GM12878 (cell line): ENCODE data around the gene CP. TPM values are rescaled to one million over a fixed set of nuclear protein-coding genes. Genes with fewer than 3 reads are reported as not detected.

ENCODE experiments used
- ATAC-seq: fragments of 200-7000 bp; cut with Tn5 transposase; 3 replicates; pipeline ENCODE4 v1.9.1; 2020; ENCODE audit warnings: mild to moderate bottlenecking, moderate library complexity
- BruUV-seq: library from RNA; stranded (reverse); fragments of 400-500 nt; replicated peaks from 2 replicates; lab custom pipeline; 2021; lab: Mats Ljungman, UMichigan
- CTCF ChIA-PET: fragments of 300-600 bp; sonication (Branson Sonifier 250); formaldehyde crosslinking; extraction: SDS; loops from one replicate; lab custom pipeline; 2021; ENCODE audit warnings: inconsistent platforms; lab: Yijun Ruan, JAX
- POLR2A ChIA-PET: fragments of 350-600 bp; formaldehyde crosslinking; extraction: SDS; loops from one replicate; lab custom pipeline; 2021; ENCODE audit warnings: inconsistent platforms; lab: Charles Lee
- RAD21 ChIA-PET: fragments of 300-600 bp; sonication (Branson Sonifier 250); formaldehyde crosslinking; loops from one replicate; lab custom pipeline; 2023; ENCODE audit warnings: antibody characterized with exemption; ENCODE audit not compliant: unreplicated experiment; lab: Charles Lee
- SMC1A ChIA-PET: fragments of 300-600 bp; sonication (Branson Sonifier 250); formaldehyde crosslinking; loops from one replicate; lab custom pipeline; 2023; ENCODE audit not compliant: unreplicated experiment, uncharacterized antibody; lab: Charles Lee
- DNase-seq: peaks from one replicate; pipeline ENCODE4 v3.0.0-alpha.2; 2011; ENCODE audit warnings: low read depth, low spot score
- FAIRE-seq: peaks from 3 replicates; lab custom pipeline; 2011; peaks lifted over from hg19 to GRCh38; lab: Jason Lieb, UNC
- H2AFZ ChIP-seq: 2 replicates; pipeline ENCODE4 v1.6.0; 2011; ENCODE audit warnings: low read depth, low read length, control low read depth; ENCODE audit not compliant: control insufficient read depth
- H3K27ac ChIP-seq: 2 replicates; pipeline ENCODE4 v1.5.1; 2011; ENCODE audit warnings: control low read depth; ENCODE audit not compliant: control insufficient read depth, insufficient read depth
- H3K27me3 ChIP-seq, 2 experiments: replicated peaks in 1 of 2; 2 replicates each; pipeline versions ENCODE4 v1.6.0 to v1.6.1; 2011; ENCODE audit warnings: low read length in 1 of 2; ENCODE audit not compliant: control insufficient read depth in 2 of 2, insufficient read depth in 2 of 2
- H3K36me3 ChIP-seq, 2 experiments: 2 replicates each; pipeline ENCODE4 v1.5.1; 2011; ENCODE audit warnings: low read length in 1 of 2; ENCODE audit not compliant: control insufficient read depth in 2 of 2, insufficient read depth in 2 of 2
- H3K4me1 ChIP-seq: 2 replicates; pipeline ENCODE4 v1.6.1; 2011; ENCODE audit warnings: mild to moderate bottlenecking, low read length, moderate library complexity, mixed read lengths; ENCODE audit not compliant: control insufficient read depth, insufficient read depth
- H3K4me2 ChIP-seq: 2 replicates; pipeline ENCODE4 v1.6.0; 2011; ENCODE audit warnings: control low read depth; ENCODE audit not compliant: control insufficient read depth, insufficient read depth
- H3K4me3 ChIP-seq: fragments of 200-600 bp; sonication (generic); 2 replicates; pipeline ENCODE4 v1.5.1; 2016
- H3K79me2 ChIP-seq: 2 replicates; pipeline ENCODE4 v1.6.0; 2011; ENCODE audit warnings: low read length; ENCODE audit not compliant: control insufficient read depth, insufficient read depth
- H3K9ac ChIP-seq: 2 replicates; pipeline ENCODE4 v1.8.0; 2011; ENCODE audit warnings: low read length, control low read depth, mixed read lengths; ENCODE audit not compliant: control insufficient read depth, insufficient read depth
- H3K9me3 ChIP-seq: replicated peaks from 3 replicates; pipeline ENCODE4 v1.5.1; 2011; ENCODE audit warnings: mild to moderate bottlenecking, low read length; ENCODE audit not compliant: control insufficient read depth, insufficient read depth
- H4K20me1 ChIP-seq: 2 replicates; pipeline ENCODE4 v1.6.0; 2011; ENCODE audit not compliant: control insufficient read depth, insufficient read depth
- CUX1 ChIP-seq: IDR thresholded peaks from 2 replicates; pipeline ENCODE4 v1.6.1; 2012; ENCODE audit warnings: improper control_type of control experiment, low read depth, low read length; ENCODE audit not compliant: insufficient replicate concordance
- EED ChIP-seq: sonication (generic); IDR thresholded peaks from 2 replicates; pipeline ENCODE4 v1.6.1; 2016; ENCODE audit warnings: antibody characterized with exemption, low read depth
- FOXK2 ChIP-seq: fragments of 450-650 bp; IDR thresholded peaks from 2 replicates; pipeline ENCODE4 v1.6.1; 2017; ENCODE audit warnings: mild to moderate bottlenecking, moderate library complexity
- IRF3 ChIP-seq: fragments of 450-650 bp; IDR thresholded peaks from 2 replicates; pipeline ENCODE4 v1.6.1; 2014; ENCODE audit warnings: mild to moderate bottlenecking
- KLF5 ChIP-seq: fragments of 450-650 bp; IDR thresholded peaks from 2 replicates; pipeline ENCODE4 v1.6.1; 2014; ENCODE audit warnings: mild to moderate bottlenecking; ENCODE audit not compliant: partially characterized antibody
- MYB ChIP-seq: fragments of 150-350 bp; IDR thresholded peaks from 2 replicates; pipeline ENCODE4 v1.6.1; 2014; ENCODE audit warnings: mild to moderate bottlenecking, low read depth, low read length, borderline replicate concordance
- MYC ChIP-seq: IDR thresholded peaks from 2 replicates; pipeline ENCODE4 v1.6.1; 2011; ENCODE audit warnings: mild to moderate bottlenecking, low read length, moderate library complexity, inconsistent platforms; ENCODE audit not compliant: insufficient read depth, insufficient replicate concordance, insufficient read length, severe bottlenecking
- NBN ChIP-seq: fragments of 450-650 bp; IDR thresholded peaks from 2 replicates; pipeline ENCODE4 v1.6.1; 2016
- NR2F1 ChIP-seq: fragments of 450-650 bp; conservative IDR thresholded peaks from 2 replicates; pipeline ENCODE4 v1.6.1; 2017; ENCODE audit warnings: mild to moderate bottlenecking
- SKIL ChIP-seq: fragments of 450-650 bp; IDR thresholded peaks from 2 replicates; pipeline ENCODE4 v1.6.1; 2017; ENCODE audit warnings: mild to moderate bottlenecking, low read depth, inconsistent platforms; ENCODE audit not compliant: poor library complexity, severe bottlenecking
- WGBS: methylation state at CpG from one replicate; pipeline ENCODE4 v1.1.6; 2016; ENCODE audit warnings: low lambda C conversion rate; ENCODE audit not compliant: insufficient replicate concordance, insufficient coverage; ENCODE audit errors: missing lambda C conversion rate; 5-methylcytosine and 5-hydroxymethylcytosine counted together
- in situ Hi-C: fragments of 300-500 bp; cut with MboI; formaldehyde crosslinking; loops from 9 replicates; pipeline ENCODE4 v1.14.3; 2018; ENCODE audit warnings: mixed read lengths
- intact Hi-C: fragments of 100-400 bp; cut with micrococcal nuclease; formaldehyde crosslinking; loops from one replicate; pipeline ENCODE4 v1.14.2; 2022; ENCODE audit not compliant: unreplicated experiment
- polyA plus RNA-seq, 11 experiments: library from polyadenylated mRNA; depleted of rRNA in 4 of 11; unstranded in 6 of 11; stranded (reverse) in 5 of 11; fragments of >200 nt; fragmentation: Nextera tagmentation in 4 of 11; fragmentation: Illumina TruSeq in 1 of 11; extraction: Ambion mirVana in 4 of 11; extraction: Trizol in 1 of 11; gene quantifications; 1 replicate in 1 of 11; 2 replicates in 10 of 11; pipeline versions ENCODE4 v1.2.1 to v1.2.3, GENCODE V29; 2011 to 2016; ENCODE audit warnings: inconsistent platforms in 2 of 11, missing spikeins in 2 of 11, low read depth in 1 of 11
- total RNA-seq, 4 experiments: library from RNA; depleted of rRNA in 3 of 4; stranded (reverse); fragments of >200 nt in 3 of 4; fragmentation: Illumina TruSeq in 1 of 4; extraction: Trizol in 1 of 4; gene quantifications; 2 replicates each; pipeline versions ENCODE4 v1.2.1 to v1.2.3, GENCODE V29; 2013 to 2021
- TF ChIP-seq, protein P1 (sequence below): fragments of 450-650 bp; IDR thresholded peaks from 2 replicates; pipeline ENCODE4 v1.6.1; 2017; ENCODE audit warnings: mild to moderate bottlenecking, moderate library complexity

CP gene
- total and polyA plus RNA-seq, 10 of the 15 experiments (the other 5 are each of a cell fraction or from before 2014, with no cell fraction given), result 0.14 to 1.2 (median 0.30) TPM; not detected in 6

DNA sequence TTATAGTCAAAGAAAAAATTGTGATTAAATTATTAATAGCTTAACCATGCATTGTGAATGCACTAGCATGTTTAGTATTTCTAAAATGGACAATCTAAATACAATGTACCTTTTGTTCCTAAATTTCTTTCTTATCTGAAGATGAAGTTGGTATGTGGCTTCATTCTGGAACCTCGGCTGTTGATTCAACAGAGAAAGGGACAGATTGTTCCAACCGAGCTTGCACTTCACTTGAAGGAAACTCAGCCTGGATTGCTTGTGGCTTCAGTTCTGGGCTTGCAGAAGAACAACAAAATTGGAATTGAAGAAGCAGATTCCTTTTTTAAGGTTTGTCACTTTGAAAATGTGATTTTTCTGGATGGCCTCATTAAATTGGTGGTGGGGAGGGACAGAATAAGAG lies 59.6 kb downstream of the CP start:
- no TSS peak for BruUV-seq
- Histone ChIP-seq H3K9me3 (no peaks in the 10 kb centered on the region), H3K79me2 (no peaks in the 10 kb centered on the region), H3K4me2 (no peak overlapping the region), H2AFZ (no peak overlapping the region), H3K36me3 (peaks cover 1 to 9% of the 10 kb centered on the region in 2 experiments; a peak in 3 of 4 replicates), H4K20me1 (no peaks in the 10 kb centered on the region), H3K27me3 (no peaks in the 10 kb centered on the region), H3K9ac (no peak overlapping the region), H3K27ac (no peak overlapping the region), H3K4me1 (no peaks in the 10 kb centered on the region), H3K4me3 (no peak overlapping the region)
- in situ Hi-C loops (no loop called here), intact Hi-C loops (no loop called here)
- 100% methylated on average over 2 of the region's 2 CpGs for WGBS
- ATAC-seq (no peak), FAIRE-seq (no peak), DNase-seq (no peak)
- ChIA-PET POLR2A (interaction anchor here (0.5 to 0.7 kb wide), 3 partner anchors 9 to 581 kb away, joined by 3 to 9 read pairs (median 5); no protein-coding TSS in a partner anchor), RAD21 (no interaction called here), CTCF (interaction anchor here (1.2 kb wide), 1 partner anchor 45 kb away, joined by 3 read pairs; no protein-coding TSS in a partner anchor), SMC1A (interaction anchor here (1.0 to 1.4 kb wide), 2 partner anchors 12 to 36 kb away, joined by 3 read pairs; no protein-coding TSS in a partner anchor)
- no peak for TF ChIP-seq NBN
- TF ChIP-seq IRF3, result no peak
- TF ChIP-seq KLF5, result no peak
- no peak for TF ChIP-seq CUX1
- no peak for TF ChIP-seq FOXK2
- TF ChIP-seq NR2F1, result no peak
- no peak for TF ChIP-seq MYC
- no peak for TF ChIP-seq EED
- TF ChIP-seq SKIL, result no peak
- TF ChIP-seq, protein P1, sequence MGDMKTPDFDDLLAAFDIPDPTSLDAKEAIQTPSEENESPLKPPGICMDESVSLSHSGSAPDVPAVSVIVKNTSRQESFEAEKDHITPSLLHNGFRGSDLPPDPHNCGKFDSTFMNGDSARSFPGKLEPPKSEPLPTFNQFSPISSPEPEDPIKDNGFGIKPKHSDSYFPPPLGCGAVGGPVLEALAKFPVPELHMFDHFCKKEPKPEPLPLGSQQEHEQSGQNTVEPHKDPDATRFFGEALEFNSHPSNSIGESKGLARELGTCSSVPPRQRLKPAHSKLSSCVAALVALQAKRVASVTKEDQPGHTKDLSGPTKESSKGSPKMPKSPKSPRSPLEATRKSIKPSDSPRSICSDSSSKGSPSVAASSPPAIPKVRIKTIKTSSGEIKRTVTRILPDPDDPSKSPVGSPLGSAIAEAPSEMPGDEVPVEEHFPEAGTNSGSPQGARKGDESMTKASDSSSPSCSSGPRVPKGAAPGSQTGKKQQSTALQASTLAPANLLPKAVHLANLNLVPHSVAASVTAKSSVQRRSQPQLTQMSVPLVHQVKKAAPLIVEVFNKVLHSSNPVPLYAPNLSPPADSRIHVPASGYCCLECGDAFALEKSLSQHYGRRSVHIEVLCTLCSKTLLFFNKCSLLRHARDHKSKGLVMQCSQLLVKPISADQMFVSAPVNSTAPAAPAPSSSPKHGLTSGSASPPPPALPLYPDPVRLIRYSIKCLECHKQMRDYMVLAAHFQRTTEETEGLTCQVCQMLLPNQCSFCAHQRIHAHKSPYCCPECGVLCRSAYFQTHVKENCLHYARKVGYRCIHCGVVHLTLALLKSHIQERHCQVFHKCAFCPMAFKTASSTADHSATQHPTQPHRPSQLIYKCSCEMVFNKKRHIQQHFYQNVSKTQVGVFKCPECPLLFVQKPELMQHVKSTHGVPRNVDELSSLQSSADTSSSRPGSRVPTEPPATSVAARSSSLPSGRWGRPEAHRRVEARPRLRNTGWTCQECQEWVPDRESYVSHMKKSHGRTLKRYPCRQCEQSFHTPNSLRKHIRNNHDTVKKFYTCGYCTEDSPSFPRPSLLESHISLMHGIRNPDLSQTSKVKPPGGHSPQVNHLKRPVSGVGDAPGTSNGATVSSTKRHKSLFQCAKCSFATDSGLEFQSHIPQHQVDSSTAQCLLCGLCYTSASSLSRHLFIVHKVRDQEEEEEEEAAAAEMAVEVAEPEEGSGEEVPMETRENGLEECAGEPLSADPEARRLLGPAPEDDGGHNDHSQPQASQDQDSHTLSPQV, result no peak
- TF ChIP-seq MYB, result no peak
